ENCODE data around the gene CFD.

- TF ChIP-seq, protein P1, sequence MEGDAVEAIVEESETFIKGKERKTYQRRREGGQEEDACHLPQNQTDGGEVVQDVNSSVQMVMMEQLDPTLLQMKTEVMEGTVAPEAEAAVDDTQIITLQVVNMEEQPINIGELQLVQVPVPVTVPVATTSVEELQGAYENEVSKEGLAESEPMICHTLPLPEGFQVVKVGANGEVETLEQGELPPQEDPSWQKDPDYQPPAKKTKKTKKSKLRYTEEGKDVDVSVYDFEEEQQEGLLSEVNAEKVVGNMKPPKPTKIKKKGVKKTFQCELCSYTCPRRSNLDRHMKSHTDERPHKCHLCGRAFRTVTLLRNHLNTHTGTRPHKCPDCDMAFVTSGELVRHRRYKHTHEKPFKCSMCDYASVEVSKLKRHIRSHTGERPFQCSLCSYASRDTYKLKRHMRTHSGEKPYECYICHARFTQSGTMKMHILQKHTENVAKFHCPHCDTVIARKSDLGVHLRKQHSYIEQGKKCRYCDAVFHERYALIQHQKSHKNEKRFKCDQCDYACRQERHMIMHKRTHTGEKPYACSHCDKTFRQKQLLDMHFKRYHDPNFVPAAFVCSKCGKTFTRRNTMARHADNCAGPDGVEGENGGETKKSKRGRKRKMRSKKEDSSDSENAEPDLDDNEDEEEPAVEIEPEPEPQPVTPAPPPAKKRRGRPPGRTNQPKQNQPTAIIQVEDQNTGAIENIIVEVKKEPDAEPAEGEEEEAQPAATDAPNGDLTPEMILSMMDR (IDR thresholded peaks at IDR 0.05), result no peak
- no peak for TF ChIP-seq POLR2A (IDR thresholded peaks at IDR 0.05)
Measured at GRCh38 chr19:850979-851335, 8.5 kb upstream of the CFD start.
